OCI-LY1 (cell line): ENCODE results near the gene GMDS.

Source experiments
- CTCF ChIP-seq: fragments of 200-600 bp; sonication (generic), shearing (Covaris generic); IDR thresholded peaks from 2 replicates; pipeline ENCODE4 v1.5.1; 2017; ENCODE audit warnings: mild to moderate bottlenecking, antibody characterized with exemption, low read length, moderate library complexity, mixed read lengths
- EZH2 ChIP-seq: fragments of 200-600 bp; sonication (generic), shearing (Covaris generic); IDR thresholded peaks from 2 replicates; pipeline ENCODE4 v1.8.0; 2017; ENCODE audit warnings: borderline replicate concordance, mixed run types, mild to moderate bottlenecking, antibody characterized with exemption, low read length, moderate library complexity, mixed read lengths

DNA sequence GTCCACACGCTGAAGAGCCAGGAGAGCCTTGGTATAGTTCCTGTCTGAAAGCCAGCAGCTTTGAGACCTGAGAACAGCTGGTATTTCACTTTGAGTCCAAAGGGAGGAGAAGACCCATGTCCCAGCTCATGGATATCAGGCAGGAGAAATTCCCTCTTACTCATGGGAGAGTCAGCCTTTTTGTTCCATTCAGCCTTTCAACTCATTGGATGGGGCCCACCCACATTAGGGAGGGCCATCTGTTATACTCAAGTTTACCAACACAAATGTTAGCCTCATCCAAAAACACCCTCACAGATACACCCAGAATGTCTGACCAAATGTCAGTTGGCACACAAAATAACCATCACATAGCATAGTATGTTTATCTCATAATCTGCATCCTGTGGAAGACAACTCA lies 80.1 kb downstream of the GMDS start:
- TF ChIP-seq CTCF (no peak), EZH2 (no peak)
